NCI-H1092 (cell line): ENCODE results near the gene PIP5K1B.

ENCODE experiments used
- DNase-seq: peaks from one replicate; lab custom pipeline; 2025; lab: John Stamatoyannopoulos, UW

Gene PIP5K1B

GRCh38 chr9:68817079-68817875, 112.2 kb downstream of the PIP5K1B start:
- no peak for DNase-seq

DNA sequence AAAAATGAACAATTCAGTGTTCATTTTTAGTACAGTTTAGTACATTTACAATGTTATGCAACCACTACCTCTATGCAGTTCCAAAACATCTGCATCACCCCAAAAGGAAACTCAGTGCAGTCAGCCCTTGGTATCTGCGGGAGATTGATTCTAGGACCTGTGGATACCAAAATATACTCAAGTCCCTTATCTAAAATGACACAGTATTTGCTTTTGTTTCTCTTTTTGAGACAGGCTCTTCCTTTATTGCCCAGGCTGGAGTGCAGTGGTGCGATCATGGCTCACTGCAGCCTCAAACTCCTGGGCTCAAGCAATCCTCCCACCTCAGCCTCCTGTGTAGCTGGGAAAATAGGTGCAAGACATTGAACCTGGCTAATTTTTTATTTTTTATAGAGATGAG, 114.0 kb downstream of the PIP5K1B start:
- DNase-seq: no peak

GRCh38 chr9:68821911-68822310, 116.9 kb downstream of the PIP5K1B start:
- no peak for DNase-seq

DNA sequence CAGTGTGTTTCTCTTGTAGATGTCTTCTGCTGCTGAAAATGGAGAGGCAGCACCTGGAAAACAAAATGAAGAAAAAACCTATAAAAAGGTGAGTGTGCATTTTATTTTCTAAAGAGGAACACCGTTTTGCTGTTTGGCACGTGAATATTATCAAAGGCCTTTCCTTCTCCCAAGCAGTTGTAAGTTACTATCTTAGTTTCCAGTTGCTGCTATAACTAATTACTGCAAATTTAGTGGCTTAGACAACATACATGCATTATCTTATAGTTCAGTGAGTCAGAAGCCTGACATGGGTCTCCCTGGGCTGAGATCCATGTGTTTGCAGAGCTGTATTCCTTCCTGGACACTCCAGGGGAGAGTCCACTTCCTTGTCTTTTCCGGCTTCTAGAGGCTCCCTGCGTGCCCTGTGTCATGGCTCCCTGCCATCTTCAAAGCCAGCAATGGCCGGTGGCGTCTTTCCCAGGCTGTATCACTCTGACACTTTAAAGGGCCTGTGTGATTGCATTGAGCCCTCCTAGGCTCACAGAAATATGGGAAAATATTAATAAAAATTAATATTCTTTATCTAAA, 117.6 kb downstream of the PIP5K1B start:
- DNase-seq: no peak

GRCh38 chr9:68825762-68826472, 120.9 kb downstream of the PIP5K1B start:
- no peak for DNase-seq

DNA sequence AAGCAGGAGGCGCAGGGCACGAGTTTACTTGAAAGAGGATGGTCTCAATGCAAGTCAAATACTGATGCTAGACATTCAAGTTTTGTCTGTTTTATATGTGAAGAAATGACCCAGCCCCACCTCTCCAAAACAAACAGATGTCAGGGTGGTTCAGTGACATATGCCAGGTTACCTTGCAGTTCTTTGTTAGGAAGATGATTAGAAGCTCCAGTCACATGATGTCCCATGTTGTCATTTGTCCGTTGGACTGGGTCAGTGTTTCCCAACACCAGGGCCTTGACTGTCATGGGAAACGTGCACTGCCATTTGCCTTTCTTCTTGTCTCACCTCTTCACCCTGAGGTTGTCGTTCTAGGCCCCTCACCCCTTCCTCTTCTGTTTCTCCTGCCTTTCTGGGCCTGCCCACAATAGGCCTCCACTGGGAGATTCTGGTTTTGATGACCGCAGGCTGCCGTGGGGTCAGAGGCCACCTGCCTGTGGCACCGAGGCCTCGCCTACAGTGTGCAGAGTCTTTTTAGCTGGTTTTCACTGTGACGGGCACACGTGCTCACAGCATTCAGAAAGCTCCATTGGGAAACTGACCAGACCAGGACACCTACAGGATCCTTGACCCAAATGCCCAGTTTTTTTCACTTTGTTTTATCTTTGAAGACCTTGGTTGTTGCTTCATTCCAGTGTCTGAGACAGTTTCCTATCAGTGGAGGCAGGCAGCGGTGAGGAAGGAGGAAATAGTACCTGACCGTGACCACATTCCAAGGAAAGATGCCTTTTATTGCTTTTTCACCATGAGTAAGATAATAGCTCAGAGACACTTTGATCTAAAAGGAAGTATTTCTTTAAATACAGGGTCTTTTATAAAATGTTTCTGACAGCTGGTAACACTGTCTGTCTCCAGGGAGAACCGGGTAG, 123.1 kb downstream of the PIP5K1B start:
- DNase-seq: no peak

DNA sequence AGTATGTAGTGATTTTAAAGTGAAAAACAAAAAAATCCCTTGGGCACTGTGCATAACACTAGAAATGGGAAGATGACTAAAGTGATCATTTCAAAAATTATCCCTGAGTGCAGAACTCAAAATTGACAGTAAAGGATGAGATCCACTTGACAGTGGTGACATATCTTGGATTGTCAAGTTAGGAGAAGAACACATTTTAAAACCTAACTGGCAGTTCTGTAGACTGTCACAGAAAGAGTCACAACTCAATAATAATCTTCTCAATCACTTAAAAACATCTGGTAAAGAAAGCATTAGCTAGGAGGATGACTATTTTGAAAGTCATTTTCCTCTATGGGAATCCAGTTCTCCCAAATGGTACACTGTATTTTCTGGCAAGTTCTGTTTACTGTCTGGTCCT, 127.1 kb downstream of the PIP5K1B start:
- DNase-seq: no peak

DNA sequence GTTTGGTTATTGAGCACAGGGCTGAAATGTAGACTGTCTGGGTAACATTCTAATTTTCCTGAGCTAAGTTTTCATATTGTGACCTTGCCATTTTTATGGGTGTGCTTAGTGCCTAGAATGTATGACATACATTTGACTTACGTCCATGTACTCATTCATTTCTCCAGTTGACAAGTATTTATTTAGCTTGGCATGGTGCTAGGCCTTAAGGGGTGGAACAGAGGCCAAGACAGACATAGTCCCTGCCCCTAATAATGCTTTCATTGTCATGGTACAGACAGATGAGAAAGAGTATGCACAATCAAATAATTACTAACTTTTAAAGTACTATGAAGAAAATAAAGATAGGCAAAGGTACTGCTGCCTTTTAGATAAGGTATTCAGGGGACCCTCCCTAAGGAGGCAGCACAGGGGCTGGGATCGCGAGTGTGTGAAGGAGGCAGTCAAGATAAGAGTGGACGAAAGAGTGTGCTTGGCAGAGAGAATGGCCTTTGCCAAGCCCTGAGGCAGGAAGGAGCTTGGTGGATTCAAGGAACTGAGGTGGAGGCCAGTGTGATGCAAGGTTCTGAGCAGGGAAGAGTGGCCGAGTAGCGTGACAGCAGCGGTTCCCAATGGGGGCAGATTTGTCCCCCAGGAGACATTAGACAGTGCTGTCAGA, 128.0 kb downstream of the PIP5K1B start:
- DNase-seq: no peak

DNA sequence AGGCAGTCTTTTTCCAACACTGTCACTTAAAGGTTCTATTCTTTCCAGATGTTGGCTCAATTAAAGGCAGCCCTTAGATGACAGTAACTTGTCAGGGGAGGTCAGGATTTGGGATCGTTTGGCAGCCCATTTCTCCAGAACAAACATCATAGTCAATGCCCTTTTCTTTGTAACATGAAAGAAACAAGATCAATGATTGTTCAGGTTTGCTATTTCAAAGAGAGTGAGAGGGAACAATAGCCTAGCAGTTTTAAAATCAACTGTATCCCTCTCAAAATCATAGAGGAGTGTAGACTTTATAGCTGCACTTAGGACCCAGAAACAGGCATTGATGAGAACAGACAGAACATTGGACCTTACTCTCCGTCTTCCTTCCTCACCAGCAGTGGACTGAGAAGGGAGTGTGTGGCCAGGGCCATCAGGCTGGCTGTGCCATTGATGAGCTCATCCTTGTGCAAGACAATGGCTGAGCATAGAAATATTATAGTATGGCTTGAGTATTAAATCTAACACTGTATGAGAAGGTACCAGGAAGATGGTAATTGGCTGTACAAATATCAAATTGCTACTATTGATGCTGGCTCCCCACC, 130.0 kb downstream of the PIP5K1B start:
- DNase-seq: no peak

GRCh38 chr9:68836788-68837187, 131.7 kb downstream of the PIP5K1B start:
- no peak for DNase-seq

GRCh38 chr9:68838245-68838644, 133.2 kb downstream of the PIP5K1B start:
- DNase-seq: no peak

DNA sequence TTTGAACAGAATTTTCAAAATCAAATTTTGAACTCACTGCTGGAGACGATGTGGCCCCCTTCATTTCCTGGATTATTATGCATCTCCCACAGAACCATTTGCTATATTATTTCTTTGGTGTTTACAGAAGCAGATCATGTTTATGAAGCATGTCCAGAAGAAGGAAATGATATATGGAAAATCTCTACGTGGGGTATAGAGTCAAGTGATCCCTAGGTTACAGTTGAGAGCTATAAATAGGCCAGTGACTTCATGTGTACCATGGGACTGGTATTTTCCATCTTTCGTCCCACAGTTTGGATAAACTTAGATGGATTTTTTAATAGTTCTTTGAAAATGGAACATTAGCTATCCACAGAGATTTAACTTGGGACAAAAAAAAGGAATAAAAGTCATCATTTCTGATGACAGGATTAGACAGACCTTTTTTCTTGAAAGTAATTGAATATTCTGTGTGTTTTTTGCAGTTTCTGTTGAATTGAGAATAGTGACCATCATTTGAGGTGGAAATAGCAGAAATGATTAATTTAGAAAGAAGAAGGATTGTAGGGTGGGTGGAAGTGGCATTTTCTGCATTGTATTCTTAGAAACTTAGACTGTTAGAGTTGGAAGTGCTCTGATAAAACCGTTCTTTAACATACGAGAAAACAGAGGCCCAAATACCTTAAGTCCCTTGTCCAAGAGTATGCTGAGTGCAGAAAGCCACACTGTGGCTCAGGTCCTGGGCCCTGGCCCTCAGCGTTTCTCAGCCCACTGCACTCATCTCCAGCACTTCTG, 136.4 kb downstream of the PIP5K1B start:
- no peak for DNase-seq

- DNase-seq: no peak
Observed at GRCh38 chr9:68842568-68842967, 137.5 kb downstream of the PIP5K1B start.

DNA sequence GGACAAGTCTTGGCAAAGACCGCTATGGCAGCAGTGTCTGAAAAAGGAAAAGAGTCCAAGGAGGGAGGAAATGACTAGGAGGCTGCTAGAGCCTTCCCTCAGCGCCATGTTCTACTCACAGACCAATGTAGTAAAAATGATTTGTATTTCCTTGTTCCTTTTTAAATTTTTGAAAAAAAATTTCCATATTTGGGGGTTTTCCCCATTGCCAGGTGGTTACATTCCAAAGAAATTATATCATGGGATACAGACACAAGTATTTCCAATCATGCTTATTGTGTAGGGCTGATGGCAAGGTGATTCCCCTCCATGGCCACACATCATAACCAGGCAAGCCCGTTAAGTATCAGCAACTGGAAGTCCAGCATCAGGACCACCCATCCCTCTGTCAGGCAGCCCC, 138.2 kb downstream of the PIP5K1B start:
- DNase-seq: no peak

- DNase-seq: no peak
Observed at GRCh38 chr9:68844157-68844556, 139.1 kb downstream of the PIP5K1B start.

- DNase-seq: peak; percentile 29
Observed at GRCh38 chr9:68844631-68845612, 139.9 kb downstream of the PIP5K1B start.

DNA sequence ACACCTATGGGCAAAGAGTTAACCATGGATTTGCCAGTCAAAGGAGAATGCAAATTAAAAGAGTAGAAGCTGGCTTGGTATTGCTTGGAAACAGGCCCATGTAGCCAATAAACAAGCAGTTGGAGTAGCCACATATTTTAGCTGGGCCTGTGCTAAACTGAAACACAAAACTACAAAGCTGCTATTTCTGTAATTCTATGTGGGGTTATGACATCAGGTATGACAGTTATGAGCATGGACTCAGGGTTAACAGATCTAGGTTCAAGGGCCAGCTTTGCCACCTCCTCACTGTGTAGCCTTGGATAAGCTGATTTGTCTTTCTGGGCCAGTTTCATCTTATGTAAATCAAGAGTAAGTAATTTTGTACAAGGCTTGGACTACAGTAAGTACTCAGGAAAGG, 142.7 kb downstream of the PIP5K1B start:
- DNase-seq: no peak

DNA sequence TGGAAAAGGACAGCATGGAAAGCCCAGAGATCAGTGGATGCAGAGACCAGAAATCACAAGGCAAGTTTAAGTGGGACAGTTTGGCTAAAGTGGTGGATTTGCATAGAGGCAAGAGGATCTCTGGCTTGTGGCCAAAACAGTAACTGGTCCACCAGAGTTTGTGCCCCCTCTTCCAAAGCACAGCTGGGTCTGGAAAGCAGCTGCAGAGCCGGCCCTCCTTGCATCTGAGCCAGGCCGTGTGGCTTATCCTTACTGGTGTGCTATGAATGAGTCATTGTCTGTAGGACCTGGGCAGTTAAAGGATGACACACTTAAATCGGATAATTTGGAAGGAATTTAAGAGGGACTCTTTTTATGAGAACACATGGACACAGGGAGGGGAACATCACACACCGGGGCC, 146.6 kb downstream of the PIP5K1B start:
- no peak for DNase-seq

- DNase-seq: no peak
Observed at GRCh38 chr9:68852941-68853340, 147.9 kb downstream of the PIP5K1B start.
